Measurements from ENCODE around the gene CLP1.

Gene CLP1

GRCh38 chr11:57630171-57630570 is 27.4 kb upstream of the CLP1 start:
- no peak for DNase-seq (ENCODE audit: extremely low read depth, insufficient read length)
- Histone ChIP-seq H3K27me3 (replicated peaks; ENCODE audit: control insufficient read depth, insufficient read depth, low read length) (peaks cover 3% of the 10 kb centered on the region), H3K4me3 (replicated peaks; ENCODE audit: low read depth, low read length) (no peak overlapping the region), H3K36me3 (ENCODE audit: control insufficient read depth, insufficient read depth, low read length) (no peaks in the 10 kb centered on the region)
- no peak for TF ChIP-seq CTCF (IDR thresholded peaks at IDR 0.05; ENCODE audit: insufficient read depth, low read length, poor library complexity, severe bottlenecking)

DNA sequence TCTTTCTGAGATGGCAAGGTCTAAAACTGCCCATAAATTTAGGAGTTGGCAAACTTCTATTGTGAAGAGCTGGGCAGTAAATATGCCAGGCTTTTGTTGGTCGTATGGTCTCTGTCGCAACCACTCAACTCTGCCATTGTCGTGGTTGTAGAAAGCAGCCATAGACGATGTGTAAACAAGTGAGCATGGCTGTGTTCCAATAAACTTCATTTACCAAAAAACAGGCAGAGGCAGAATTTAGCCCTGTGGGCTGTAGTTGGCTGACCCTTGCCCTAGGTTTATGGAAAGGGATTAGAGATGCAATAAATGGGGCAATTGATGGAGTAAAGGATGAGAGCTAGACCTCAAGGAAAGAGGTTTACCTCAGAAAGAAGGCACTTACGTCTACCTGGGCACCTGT is 25.4 kb upstream of the CLP1 start:
- H3K36me3 ChIP-seq (ENCODE audit: control insufficient read depth, insufficient read depth, low read length) = no peaks in the 10 kb centered on the region
- H3K27me3 ChIP-seq (replicated peaks; ENCODE audit: control insufficient read depth, insufficient read depth, low read length) = peaks cover 3% of the 10 kb centered on the region
- no peak for DNase-seq (ENCODE audit: extremely low read depth, insufficient read length)
- TF ChIP-seq CTCF (IDR thresholded peaks at IDR 0.05; ENCODE audit: insufficient read depth, low read length, poor library complexity, severe bottlenecking) = no peak
- no peak overlapping the region for H3K4me3 ChIP-seq (replicated peaks; ENCODE audit: low read depth, low read length)

DNA sequence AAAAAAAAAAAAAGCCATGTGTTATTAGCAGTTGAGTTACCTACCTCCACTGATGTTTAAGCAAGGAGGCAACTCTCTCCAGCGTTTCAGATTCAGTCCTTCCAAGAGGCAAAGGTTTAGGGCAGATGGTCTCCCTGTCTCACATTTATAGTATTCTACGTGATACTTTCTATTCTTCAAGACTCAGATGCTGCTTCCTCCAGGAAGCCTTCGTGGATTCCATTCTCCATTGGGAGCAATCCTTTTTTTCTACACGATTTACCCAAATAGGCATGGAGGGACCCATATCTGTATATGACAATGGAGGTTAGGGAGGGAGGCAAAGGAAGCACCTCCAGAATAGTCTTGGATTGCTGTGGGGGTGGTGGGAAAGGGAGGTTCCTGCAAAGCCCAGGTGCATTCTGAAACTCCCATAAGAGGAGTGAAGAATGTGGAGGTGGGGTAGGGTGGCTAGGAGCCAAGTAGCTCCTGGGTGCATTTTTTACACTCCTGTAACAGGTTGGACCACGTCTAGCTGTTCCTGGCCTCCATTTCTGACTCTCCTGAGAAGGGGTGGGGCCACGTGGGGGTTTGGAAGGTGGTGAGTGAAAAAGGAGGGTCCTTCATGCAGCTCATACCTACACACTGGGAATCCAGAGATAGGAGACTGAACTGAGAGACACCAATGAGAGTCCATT is 24.0 kb upstream of the CLP1 start:
- H3K4me3 ChIP-seq (replicated peaks; ENCODE audit: low read depth, low read length) = no peak overlapping the region
- no peak for TF ChIP-seq CTCF (IDR thresholded peaks at IDR 0.05; ENCODE audit: insufficient read depth, low read length, poor library complexity, severe bottlenecking)
- H3K27me3 ChIP-seq (replicated peaks; ENCODE audit: control insufficient read depth, insufficient read depth, low read length) = peaks cover 3% of the 10 kb centered on the region
- no peaks in the 10 kb centered on the region for H3K36me3 ChIP-seq (ENCODE audit: control insufficient read depth, insufficient read depth, low read length)
- DNase-seq (ENCODE audit: extremely low read depth, insufficient read length) = no peak

DNA sequence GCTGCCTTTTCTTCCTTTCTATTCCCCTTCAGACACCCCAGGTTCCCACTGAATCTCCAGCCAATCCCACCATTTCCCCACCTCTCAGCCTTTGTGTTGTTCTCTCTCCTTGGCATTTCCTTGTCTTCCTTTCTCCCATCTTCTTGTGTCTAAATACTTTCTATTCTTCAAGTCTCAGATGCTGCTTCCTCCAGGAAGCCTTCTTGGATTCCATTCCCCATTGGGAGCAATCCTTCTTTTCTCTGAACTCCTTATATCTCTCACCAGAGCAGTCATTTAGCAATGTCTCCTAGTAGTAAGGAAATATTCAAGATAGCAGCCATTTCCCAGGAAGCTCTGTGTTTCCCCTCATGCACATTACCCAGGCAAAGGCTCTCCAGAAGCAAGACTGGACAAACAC is 23.3 kb upstream of the CLP1 start:
- DNase-seq (ENCODE audit: extremely low read depth, insufficient read length) = no peak
- no peak overlapping the region for H3K4me3 ChIP-seq (replicated peaks; ENCODE audit: low read depth, low read length)
- no peaks in the 10 kb centered on the region for H3K36me3 ChIP-seq (ENCODE audit: control insufficient read depth, insufficient read depth, low read length)
- TF ChIP-seq CTCF (IDR thresholded peaks at IDR 0.05; ENCODE audit: insufficient read depth, low read length, poor library complexity, severe bottlenecking) = no peak
- peaks cover 3% of the 10 kb centered on the region for H3K27me3 ChIP-seq (replicated peaks; ENCODE audit: control insufficient read depth, insufficient read depth, low read length)

GRCh38 chr11:57635246-57635645 is 22.3 kb upstream of the CLP1 start:
- Histone ChIP-seq H3K27me3 (replicated peaks; ENCODE audit: control insufficient read depth, insufficient read depth, low read length) (peaks cover 3% of the 10 kb centered on the region), H3K36me3 (ENCODE audit: control insufficient read depth, insufficient read depth, low read length) (no peaks in the 10 kb centered on the region), H3K4me3 (replicated peaks; ENCODE audit: low read depth, low read length) (no peak overlapping the region)
- DNase-seq (ENCODE audit: extremely low read depth, insufficient read length) = no peak
- no peak for TF ChIP-seq CTCF (IDR thresholded peaks at IDR 0.05; ENCODE audit: insufficient read depth, low read length, poor library complexity, severe bottlenecking)

- Histone ChIP-seq H3K36me3 (ENCODE audit: control insufficient read depth, insufficient read depth, low read length) (no peaks in the 10 kb centered on the region), H3K27me3 (replicated peaks; ENCODE audit: control insufficient read depth, insufficient read depth, low read length) (peaks cover 3% of the 10 kb centered on the region), H3K4me3 (replicated peaks; ENCODE audit: low read depth, low read length) (no peak overlapping the region)
- no peak for DNase-seq (ENCODE audit: extremely low read depth, insufficient read length)
- no peak for TF ChIP-seq CTCF (IDR thresholded peaks at IDR 0.05; ENCODE audit: insufficient read depth, low read length, poor library complexity, severe bottlenecking)
Measured at GRCh38 chr11:57637626-57638004, 19.9 kb upstream of the CLP1 start.

Data from GM06990 (cell line).